ENCODE data around the gene TMEM163.
"Not testable (repeated sequence)": the region's sequence is repeated elsewhere in the genome, so short reads cannot be mapped to it uniquely, and the experiment has no call there.

The TMEM163 gene

GRCh38 chr2:134718817-134719814 is at the start of gene TMEM163:
Gene TMEM163 (minus strand): TSS chr2:134719000.
- no peak within 1 kb of the TSS for H3K27ac ChIP-seq (ENCODE audit: low read length)
- H3K9me3 ChIP-seq (ENCODE audit: control insufficient read depth in 2 of 2, low read length in 2 of 2) = no peaks in the 10 kb centered on the region
- H3K4me1 ChIP-seq (ENCODE audit: control insufficient read depth, insufficient read depth, low read length) = peaks cover 14% of the 10 kb centered on the region
- H3K9ac ChIP-seq (ENCODE audit: low read length in 2 of 2) = no peak within 1 kb of the TSS
- no peaks in the 10 kb centered on the region for H3K36me3 ChIP-seq (ENCODE audit: control insufficient read depth in 2 of 2, insufficient read depth in 2 of 2, low read length in 2 of 2)
- peak within 1 kb of the TSS; percentile 40 to 62 for H3K4me3 ChIP-seq (ENCODE audit: low read length in 2 of 2)
- H3K27me3 ChIP-seq (ENCODE audit: control insufficient read depth in 1 of 2, insufficient read depth in 2 of 2, low read length in 2 of 2) = peaks cover 35 to 50% of the 10 kb centered on the region in 2 donors

DNA sequence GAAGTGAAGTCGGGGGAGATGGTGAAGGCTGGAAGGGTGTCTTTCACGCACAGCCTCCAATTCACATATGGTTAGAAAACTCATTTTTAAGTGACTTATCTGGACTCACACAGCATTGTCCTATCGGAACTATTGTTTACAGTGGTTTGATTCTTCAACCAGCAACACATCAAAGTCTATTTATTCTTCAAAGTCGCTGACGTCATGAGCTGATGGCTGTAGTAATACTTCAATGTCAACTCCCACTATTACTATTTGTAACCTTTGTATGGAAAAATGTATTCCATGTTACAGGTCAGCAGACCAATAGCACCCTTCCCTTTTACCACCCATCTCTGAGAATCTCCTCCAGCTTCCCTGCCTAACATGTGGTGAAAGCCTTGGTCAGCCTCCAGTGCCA is 47.8 kb upstream of the TMEM163 start:
- Histone ChIP-seq H3K27me3 (ENCODE audit: control insufficient read depth in 1 of 2, insufficient read depth in 2 of 2, low read length in 2 of 2) (no peaks in the 10 kb centered on the region), H3K9ac (ENCODE audit: low read length in 2 of 2) (no peak overlapping the region), H3K36me3 (ENCODE audit: control insufficient read depth in 2 of 2, insufficient read depth in 2 of 2, low read length in 2 of 2) (no peaks in the 10 kb centered on the region), H3K27ac (ENCODE audit: low read length) (no peak overlapping the region), H3K9me3 (ENCODE audit: control insufficient read depth in 2 of 2, low read length in 2 of 2) (no peaks in the 10 kb centered on the region), H3K4me1 (ENCODE audit: control insufficient read depth, insufficient read depth, low read length) (no peaks in the 10 kb centered on the region), H3K4me3 (ENCODE audit: low read length in 2 of 2) (no peak overlapping the region)

GRCh38 chr2:134765987-134766386 is 47.2 kb upstream of the TMEM163 start:
- H3K9ac ChIP-seq (ENCODE audit: low read length in 2 of 2) = no peak overlapping the region
- H3K9me3 ChIP-seq (ENCODE audit: control insufficient read depth in 2 of 2, low read length in 2 of 2) = no peaks in the 10 kb centered on the region
- H3K4me1 ChIP-seq (ENCODE audit: control insufficient read depth, insufficient read depth, low read length) = no peaks in the 10 kb centered on the region
- no peak overlapping the region for H3K4me3 ChIP-seq (ENCODE audit: low read length in 2 of 2)
- H3K27me3 ChIP-seq (ENCODE audit: control insufficient read depth in 1 of 2, insufficient read depth in 2 of 2, low read length in 2 of 2) = no peaks in the 10 kb centered on the region
- H3K27ac ChIP-seq (ENCODE audit: low read length) = no peak overlapping the region
- no peaks in the 10 kb centered on the region for H3K36me3 ChIP-seq (ENCODE audit: control insufficient read depth in 2 of 2, insufficient read depth in 2 of 2, low read length in 2 of 2)

DNA sequence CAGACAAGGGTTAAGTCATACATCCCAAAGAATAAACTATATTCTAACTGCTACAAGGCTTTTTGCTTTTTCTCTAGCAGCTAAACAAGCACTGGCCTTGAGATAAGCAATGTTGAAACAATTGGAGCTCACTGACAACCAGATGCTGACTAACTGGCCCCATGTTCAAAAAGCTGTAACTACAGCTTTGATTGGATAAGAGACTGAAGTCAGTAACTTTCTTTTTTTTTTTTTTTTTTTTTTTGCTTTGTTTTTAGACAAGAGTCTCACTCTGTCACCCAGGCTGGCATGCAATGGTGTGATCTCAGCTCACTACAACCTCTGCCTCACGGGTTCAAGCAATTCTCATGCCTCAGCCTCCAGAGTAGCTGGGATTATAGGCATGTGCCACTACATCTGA is 45.4 kb upstream of the TMEM163 start:
- H3K9ac ChIP-seq (ENCODE audit: low read length in 2 of 2) = no peak overlapping the region
- H3K36me3 ChIP-seq (ENCODE audit: control insufficient read depth in 2 of 2, insufficient read depth in 2 of 2, low read length in 2 of 2) = no peaks in the 10 kb centered on the region
- no peaks in the 10 kb centered on the region for H3K4me1 ChIP-seq (ENCODE audit: control insufficient read depth, insufficient read depth, low read length)
- no peak overlapping the region for H3K27ac ChIP-seq (ENCODE audit: low read length)
- no peak overlapping the region for H3K4me3 ChIP-seq (ENCODE audit: low read length in 2 of 2)
- H3K9me3 ChIP-seq (ENCODE audit: control insufficient read depth in 2 of 2, low read length in 2 of 2) = no peaks in the 10 kb centered on the region
- no peaks in the 10 kb centered on the region for H3K27me3 ChIP-seq (ENCODE audit: control insufficient read depth in 1 of 2, insufficient read depth in 2 of 2, low read length in 2 of 2)

DNA sequence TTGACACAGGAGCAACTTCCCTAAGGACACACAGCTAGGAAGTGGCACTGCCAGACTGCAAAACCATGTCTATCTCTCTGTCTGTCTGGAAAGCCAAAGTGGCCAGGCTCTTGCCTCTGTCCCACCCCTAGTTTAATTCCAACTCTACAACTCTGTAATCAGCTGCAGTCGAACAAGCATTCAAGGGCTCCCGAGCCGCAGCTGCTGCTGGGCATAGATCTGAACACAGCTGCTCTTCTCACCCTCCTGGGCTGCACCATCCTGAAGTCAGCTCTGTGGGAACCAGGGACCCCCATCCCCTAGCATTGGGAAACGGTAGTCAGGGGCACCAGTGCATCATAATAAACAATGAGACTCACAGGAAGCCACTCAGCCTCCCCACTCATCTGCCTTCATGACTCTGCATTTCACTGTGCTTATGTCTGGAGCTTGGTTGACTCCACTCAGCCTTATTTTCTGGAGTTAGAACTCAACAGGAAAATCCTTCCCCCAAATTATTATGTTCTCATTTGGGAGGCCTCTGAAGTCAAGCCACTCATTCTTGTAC is 44.4 kb upstream of the TMEM163 start:
- H3K9me3 ChIP-seq (ENCODE audit: control insufficient read depth in 2 of 2, low read length in 2 of 2) = no peaks in the 10 kb centered on the region
- no peaks in the 10 kb centered on the region for H3K27me3 ChIP-seq (ENCODE audit: control insufficient read depth in 1 of 2, insufficient read depth in 2 of 2, low read length in 2 of 2)
- H3K36me3 ChIP-seq (ENCODE audit: control insufficient read depth in 2 of 2, insufficient read depth in 2 of 2, low read length in 2 of 2) = no peaks in the 10 kb centered on the region
- no peaks in the 10 kb centered on the region for H3K4me1 ChIP-seq (ENCODE audit: control insufficient read depth, insufficient read depth, low read length)
- H3K9ac ChIP-seq (ENCODE audit: low read length in 2 of 2) = no peak overlapping the region
- no peak overlapping the region for H3K4me3 ChIP-seq (ENCODE audit: low read length in 2 of 2)
- no peak overlapping the region for H3K27ac ChIP-seq (ENCODE audit: low read length)

- H3K9ac ChIP-seq (ENCODE audit: low read length in 2 of 2) = no peak overlapping the region
- no peaks in the 10 kb centered on the region for H3K36me3 ChIP-seq (ENCODE audit: control insufficient read depth in 2 of 2, insufficient read depth in 2 of 2, low read length in 2 of 2)
- no peaks in the 10 kb centered on the region for H3K27me3 ChIP-seq (ENCODE audit: control insufficient read depth in 1 of 2, insufficient read depth in 2 of 2, low read length in 2 of 2)
- H3K4me3 ChIP-seq (ENCODE audit: low read length in 2 of 2) = no peak overlapping the region
- no peaks in the 10 kb centered on the region for H3K9me3 ChIP-seq (ENCODE audit: control insufficient read depth in 2 of 2, low read length in 2 of 2)
- H3K4me1 ChIP-seq (ENCODE audit: control insufficient read depth, insufficient read depth, low read length) = no peaks in the 10 kb centered on the region
- H3K27ac ChIP-seq (ENCODE audit: low read length) = no peak overlapping the region
These were observed 43.7 kb upstream of the TMEM163 start for GRCh38 chr2:134762508-134762907.

- no peaks in the 10 kb centered on the region for H3K27me3 ChIP-seq (ENCODE audit: control insufficient read depth in 1 of 2, insufficient read depth in 2 of 2, low read length in 2 of 2)
- H3K4me3 ChIP-seq (ENCODE audit: low read length in 2 of 2) = no peak overlapping the region
- H3K9ac ChIP-seq (ENCODE audit: low read length in 2 of 2) = no peak overlapping the region
- no peaks in the 10 kb centered on the region for H3K4me1 ChIP-seq (ENCODE audit: control insufficient read depth, insufficient read depth, low read length)
- peaks cover 0 to 2% of the 10 kb centered on the region in 2 donors for H3K9me3 ChIP-seq (ENCODE audit: control insufficient read depth in 2 of 2, low read length in 2 of 2)
- H3K27ac ChIP-seq (ENCODE audit: low read length) = no peak overlapping the region
- H3K36me3 ChIP-seq (ENCODE audit: control insufficient read depth in 2 of 2, insufficient read depth in 2 of 2, low read length in 2 of 2) = no peaks in the 10 kb centered on the region
These were observed 41.6 kb upstream of the TMEM163 start for GRCh38 chr2:134760385-134760784.

DNA sequence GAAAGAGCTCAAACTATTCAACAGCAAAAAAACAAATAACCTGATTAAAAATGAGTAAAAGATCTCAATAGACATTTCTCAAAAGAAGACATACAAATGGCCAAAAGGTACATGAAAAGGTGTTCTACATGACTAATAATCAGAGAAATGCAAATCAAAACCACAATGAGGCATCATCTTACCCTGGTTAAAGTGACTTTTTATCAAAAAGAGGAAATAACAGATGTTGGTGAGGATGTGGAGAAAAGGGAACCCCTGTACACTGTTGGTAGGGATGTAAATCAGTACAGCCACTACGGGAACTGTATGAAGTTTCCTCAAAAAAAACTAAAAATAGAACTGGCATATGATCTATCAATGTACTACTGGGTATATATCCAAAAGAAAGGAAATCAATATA is 39.8 kb upstream of the TMEM163 start:
- Histone ChIP-seq H3K4me3 (ENCODE audit: low read length in 2 of 2) (no peak overlapping the region), H3K4me1 (ENCODE audit: control insufficient read depth, insufficient read depth, low read length) (no peaks in the 10 kb centered on the region), H3K9ac (ENCODE audit: low read length in 2 of 2) (no peak overlapping the region), H3K27me3 (ENCODE audit: control insufficient read depth in 1 of 2, insufficient read depth in 2 of 2, low read length in 2 of 2) (no peaks in the 10 kb centered on the region), H3K36me3 (ENCODE audit: control insufficient read depth in 2 of 2, insufficient read depth in 2 of 2, low read length in 2 of 2) (no peaks in the 10 kb centered on the region), H3K9me3 (ENCODE audit: control insufficient read depth in 2 of 2, low read length in 2 of 2) (peaks cover 0 to 2% of the 10 kb centered on the region in 2 donors), H3K27ac (ENCODE audit: low read length) (no peak overlapping the region)

DNA sequence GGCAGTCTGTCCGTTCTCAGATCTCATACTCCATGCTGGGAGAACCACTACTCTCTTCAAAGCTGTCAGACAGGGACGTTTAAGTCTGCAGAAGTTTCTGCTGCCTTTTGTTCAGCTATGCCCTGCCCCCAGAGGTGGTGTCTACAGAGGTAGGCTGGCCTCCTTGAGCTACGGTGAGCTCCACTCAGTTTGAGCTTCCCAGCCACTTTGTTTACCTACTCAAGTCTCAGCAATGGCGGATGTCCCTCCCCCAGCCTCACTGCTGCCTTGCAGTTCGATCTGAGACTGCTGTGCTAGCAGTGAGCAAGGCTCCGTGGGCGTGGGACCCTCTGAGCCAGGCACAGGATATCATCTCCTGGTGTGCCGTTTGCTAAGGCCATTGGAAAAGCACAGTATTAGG is 33.2 kb upstream of the TMEM163 start:
- not testable (repeated sequence) for H3K4me3 ChIP-seq (ENCODE audit: low read length in 2 of 2); H3K27ac ChIP-seq (ENCODE audit: low read length); H3K36me3 ChIP-seq (ENCODE audit: control insufficient read depth in 2 of 2, insufficient read depth in 2 of 2, low read length in 2 of 2); H3K27me3 ChIP-seq (ENCODE audit: control insufficient read depth in 1 of 2, insufficient read depth in 2 of 2, low read length in 2 of 2); H3K4me1 ChIP-seq (ENCODE audit: control insufficient read depth, insufficient read depth, low read length); H3K9me3 ChIP-seq (ENCODE audit: control insufficient read depth in 2 of 2, low read length in 2 of 2); H3K9ac ChIP-seq (ENCODE audit: low read length in 2 of 2)

- no peaks in the 10 kb centered on the region for H3K27me3 ChIP-seq (ENCODE audit: control insufficient read depth in 1 of 2, insufficient read depth in 2 of 2, low read length in 2 of 2)
- no peaks in the 10 kb centered on the region for H3K9me3 ChIP-seq (ENCODE audit: control insufficient read depth in 2 of 2, low read length in 2 of 2)
- no peaks in the 10 kb centered on the region for H3K36me3 ChIP-seq (ENCODE audit: control insufficient read depth in 2 of 2, insufficient read depth in 2 of 2, low read length in 2 of 2)
- no peak overlapping the region for H3K4me3 ChIP-seq (ENCODE audit: low read length in 2 of 2)
- H3K27ac ChIP-seq (ENCODE audit: low read length) = no peak overlapping the region
- H3K9ac ChIP-seq (ENCODE audit: low read length in 2 of 2) = no peak overlapping the region
- H3K4me1 ChIP-seq (ENCODE audit: control insufficient read depth, insufficient read depth, low read length) = no peaks in the 10 kb centered on the region
These were observed 26.7 kb upstream of the TMEM163 start for GRCh38 chr2:134745546-134745945.

GRCh38 chr2:134745023-134745422 is 26.2 kb upstream of the TMEM163 start:
- Histone ChIP-seq H3K27ac (ENCODE audit: low read length) (no peak overlapping the region), H3K9me3 (ENCODE audit: control insufficient read depth in 2 of 2, low read length in 2 of 2) (no peaks in the 10 kb centered on the region), H3K27me3 (ENCODE audit: control insufficient read depth in 1 of 2, insufficient read depth in 2 of 2, low read length in 2 of 2) (no peaks in the 10 kb centered on the region), H3K36me3 (ENCODE audit: control insufficient read depth in 2 of 2, insufficient read depth in 2 of 2, low read length in 2 of 2) (no peaks in the 10 kb centered on the region), H3K9ac (ENCODE audit: low read length in 2 of 2) (no peak overlapping the region), H3K4me3 (ENCODE audit: low read length in 2 of 2) (no peak overlapping the region), H3K4me1 (ENCODE audit: control insufficient read depth, insufficient read depth, low read length) (no peaks in the 10 kb centered on the region)
